ENCODE measurements around the gene GRIPAP1.

The GRIPAP1 gene

DNA sequence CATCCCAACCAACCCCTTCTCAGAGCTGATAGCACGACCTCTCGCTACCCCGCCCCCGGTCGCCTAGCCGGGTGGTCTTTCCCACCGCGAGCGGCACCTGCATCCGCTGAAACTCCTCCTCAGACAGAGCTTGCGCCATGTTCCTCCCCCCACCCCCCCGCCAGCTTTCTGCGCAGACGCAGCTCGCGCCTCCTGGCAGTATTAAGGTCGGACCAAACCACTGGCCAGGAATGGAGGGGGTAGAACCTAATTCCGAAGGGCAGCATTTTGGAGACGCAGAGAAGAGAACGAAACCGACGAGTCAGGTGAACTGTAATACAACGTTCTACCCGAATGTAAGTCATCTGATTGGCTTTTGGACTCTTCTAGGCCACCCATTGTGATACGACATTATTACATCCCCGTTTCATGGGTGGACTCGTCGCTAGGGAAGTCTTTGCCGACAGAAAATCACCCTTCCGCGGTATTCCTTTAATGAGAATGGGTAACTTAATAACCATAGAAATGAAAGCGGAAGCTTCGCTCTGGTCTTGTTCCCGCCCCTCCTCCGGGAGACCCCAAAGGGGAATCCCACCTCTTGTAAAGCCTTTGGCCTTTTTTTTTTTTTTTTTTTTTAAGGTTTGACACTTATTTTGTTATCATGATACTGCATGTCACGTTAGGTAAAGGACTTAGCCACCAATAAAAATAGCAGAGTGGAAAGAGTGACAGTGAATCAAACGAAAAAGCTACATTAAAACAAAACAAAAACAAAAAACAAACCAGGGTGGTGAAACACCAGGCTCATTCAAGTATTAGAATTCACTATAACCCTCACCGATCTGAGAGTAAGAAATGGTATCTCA is at the start of gene GRIPAP1:
GRIPAP1 (minus strand) TSS at position 174 of the 845 bp plus-strand sequence; CDS start at position 139, 35 bp downstream.
- peaks cover 30% of the 10 kb centered on the region for H3K36me3 Mint-ChIP-seq
- H3K27me3 Mint-ChIP-seq, result no peaks in the 10 kb centered on the region
- H3K4me1 Mint-ChIP-seq, result peaks cover 32% of the 10 kb centered on the region
- CTCF ChIA-PET, result interaction anchor here (0.7 kb wide), 2 partner anchors 40 to 104 kb away, joined by 4 to 5 read pairs; no protein-coding TSS in a partner anchor
- peak; percentile 85 for DNase-seq
- no peaks in the 10 kb centered on the region for H3K9me3 Mint-ChIP-seq
- peak within 1 kb of the TSS; percentile 98 for H3K4me3 Mint-ChIP-seq
- peak within 1 kb of the TSS; percentile 91 for H3K27ac Mint-ChIP-seq

GRCh38 chrX:49043987-49044281 is 41.9 kb upstream of the GRIPAP1 start:
- peaks cover 4% of the 10 kb centered on the region for H3K27me3 Mint-ChIP-seq
- H3K9me3 Mint-ChIP-seq, result no peaks in the 10 kb centered on the region
- H3K4me3 Mint-ChIP-seq, result peak overlapping the region; percentile 92
- CTCF ChIA-PET, result interaction anchor here (0.7 to 2.9 kb wide), 5 partner anchors 57 to 146 kb away, joined by 3 to 9 read pairs (median 3); no protein-coding TSS in a partner anchor
- DNase-seq, result no peak
- H3K4me1 Mint-ChIP-seq, result peaks cover 39% of the 10 kb centered on the region
- H3K27ac Mint-ChIP-seq, result peak overlapping the region; percentile 93
- H3K36me3 Mint-ChIP-seq, result peaks cover 11% of the 10 kb centered on the region

GRCh38 chrX:49043220-49043986 is 41.3 kb upstream of the GRIPAP1 start, which contains the start of gene TFE3:
TFE3 (minus strand) TSS chrX:49043357; CDS start chrX:49043226, 131 bp downstream.
- CTCF ChIA-PET, result interaction anchor here (0.7 to 2.9 kb wide), 5 partner anchors 58 to 145 kb away, joined by 3 to 9 read pairs (median 3); no protein-coding TSS in a partner anchor
- Mint-ChIP-seq H3K4me3 (peak within 1 kb of the TSS; percentile 92), H3K9me3 (no peaks in the 10 kb centered on the region), H3K36me3 (peaks cover 15% of the 10 kb centered on the region), H3K27ac (peak within 1 kb of the TSS; percentile 93), H3K27me3 (peaks cover 4% of the 10 kb centered on the region), H3K4me1 (peaks cover 45% of the 10 kb centered on the region)
- DNase-seq, result peak; percentile 97

DNA sequence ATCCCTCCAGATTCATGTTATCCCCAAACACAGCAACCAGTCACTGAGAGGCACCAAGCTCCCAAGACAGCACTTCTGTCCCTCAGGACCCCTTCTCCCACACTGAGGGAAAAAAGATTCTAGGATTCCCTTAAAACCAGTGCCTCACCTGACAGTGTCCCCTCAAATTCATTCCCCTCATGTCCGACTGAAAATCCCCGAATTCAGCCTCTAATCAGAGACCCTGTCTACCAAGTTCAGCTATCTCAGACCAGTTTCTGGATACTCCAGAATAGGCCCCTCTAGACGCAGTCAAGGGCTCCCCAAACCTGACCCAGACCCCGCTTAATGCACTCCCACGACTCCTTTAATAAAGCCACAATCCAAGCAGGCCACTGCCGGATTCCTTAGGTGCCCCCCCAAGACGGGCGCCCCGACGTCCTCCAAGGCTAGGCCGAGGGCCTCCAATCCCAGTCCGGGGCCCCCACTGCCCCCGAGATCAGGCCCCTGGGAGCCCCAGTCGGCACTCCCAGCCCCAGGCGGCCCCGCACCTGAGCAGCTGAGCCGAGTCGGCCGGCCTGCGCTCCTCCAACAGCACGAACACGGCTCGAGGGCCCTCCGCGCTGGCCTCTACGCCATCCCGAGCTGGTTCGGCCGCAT is 40.6 kb upstream of the GRIPAP1 start:
- Mint-ChIP-seq H3K27me3 (peaks cover 4% of the 10 kb centered on the region), H3K4me3 (peak overlapping the region; percentile 92), H3K4me1 (peaks cover 47% of the 10 kb centered on the region), H3K27ac (peak overlapping the region; percentile 93), H3K9me3 (no peaks in the 10 kb centered on the region), H3K36me3 (peaks cover 18% of the 10 kb centered on the region)
- no peak for DNase-seq
- CTCF ChIA-PET, result interaction anchor here (0.5 to 2.9 kb wide), 4 partner anchors 40 to 105 kb away, joined by 3 to 9 read pairs (median 4); no protein-coding TSS in a partner anchor

DNA sequence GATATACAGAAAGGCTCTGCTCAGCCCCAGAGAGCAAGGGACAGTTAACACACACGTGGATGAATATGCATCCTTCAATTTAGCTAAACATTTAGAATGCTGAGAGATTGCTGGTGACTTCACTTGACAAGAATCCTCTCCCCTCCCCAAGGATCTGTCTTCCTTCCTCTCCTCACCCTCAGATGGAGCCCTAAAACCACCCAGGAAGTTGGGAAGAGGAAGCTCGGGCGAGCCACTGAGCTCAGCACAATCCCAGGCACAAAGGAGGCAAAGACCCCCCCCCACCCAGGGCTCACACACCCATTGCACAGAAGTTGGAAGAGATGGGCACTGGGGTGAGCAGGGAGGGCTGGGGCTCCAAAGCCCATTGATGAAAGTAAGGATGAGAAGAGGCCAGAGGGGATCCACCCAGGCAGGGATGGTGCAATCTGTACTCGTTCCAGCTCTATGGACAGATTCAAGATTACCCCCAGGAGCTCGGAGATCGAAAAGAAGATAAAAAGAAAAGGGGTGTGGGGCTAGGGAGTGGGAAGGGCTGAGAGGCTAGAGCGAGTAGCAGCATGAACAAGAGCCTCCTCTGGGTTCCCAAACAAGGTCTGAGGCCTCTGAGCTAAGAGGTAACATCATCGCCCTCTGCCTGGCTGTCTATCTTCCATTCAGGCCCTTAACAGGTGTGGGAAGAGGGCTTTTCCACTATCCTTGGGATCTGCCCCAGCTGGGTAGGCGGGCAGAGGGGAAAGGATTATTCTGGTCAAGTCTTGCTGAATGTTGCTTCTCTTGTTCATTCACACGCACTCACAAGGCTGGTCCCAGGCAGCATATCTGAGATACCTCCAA is 39.9 kb upstream of the GRIPAP1 start:
- Mint-ChIP-seq H3K9me3 (no peaks in the 10 kb centered on the region), H3K36me3 (peaks cover 19% of the 10 kb centered on the region), H3K27ac (peak overlapping the region; percentile 93), H3K4me1 (peaks cover 48% of the 10 kb centered on the region), H3K4me3 (peak overlapping the region; percentile 92), H3K27me3 (no peaks in the 10 kb centered on the region)
- CTCF ChIA-PET, result interaction anchor here (0.5 to 2.9 kb wide), 3 partner anchors 39 to 105 kb away, joined by 3 to 9 read pairs (median 5); no protein-coding TSS in a partner anchor
- DNase-seq, result peak; percentile 29

DNA sequence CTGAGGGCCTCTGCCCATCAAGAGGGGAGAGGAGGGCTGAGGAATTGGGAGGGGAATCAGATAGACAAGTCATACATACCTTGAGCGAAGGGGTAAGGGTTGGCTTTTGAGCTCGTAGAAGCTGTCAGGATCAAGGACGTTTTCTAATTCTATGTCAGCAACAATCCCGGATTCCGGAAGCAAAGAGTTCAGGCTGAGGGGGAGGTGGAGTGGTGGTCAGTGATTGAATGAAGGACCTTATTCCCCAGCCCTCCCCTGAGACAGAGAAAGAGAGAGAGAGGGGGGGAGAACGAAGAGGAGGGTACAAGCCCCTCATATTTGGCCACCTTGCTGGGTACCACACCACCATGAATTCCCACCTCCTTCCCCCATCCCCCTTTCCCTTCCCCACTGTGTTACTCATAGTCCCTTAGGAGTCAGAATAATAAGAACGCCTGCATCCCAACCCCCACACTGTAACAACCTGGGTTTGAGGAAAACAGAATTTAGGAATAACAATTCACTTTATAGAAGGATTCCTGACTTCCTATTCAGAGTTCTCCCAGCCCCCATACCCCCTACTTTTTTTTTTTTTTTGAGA is 38.4 kb upstream of the GRIPAP1 start:
- peaks cover 19% of the 10 kb centered on the region for H3K36me3 Mint-ChIP-seq
- no peak for DNase-seq
- peak overlapping the region; percentile 86 for H3K27ac Mint-ChIP-seq
- no peaks in the 10 kb centered on the region for H3K9me3 Mint-ChIP-seq
- H3K4me3 Mint-ChIP-seq, result peak overlapping the region; percentile 47
- no peaks in the 10 kb centered on the region for H3K27me3 Mint-ChIP-seq
- CTCF ChIA-PET, result interaction anchor here (0.8 kb wide), 1 partner anchor 87 kb away, joined by 4 read pairs; no protein-coding TSS in a partner anchor
- peaks cover 48% of the 10 kb centered on the region for H3K4me1 Mint-ChIP-seq

DNA sequence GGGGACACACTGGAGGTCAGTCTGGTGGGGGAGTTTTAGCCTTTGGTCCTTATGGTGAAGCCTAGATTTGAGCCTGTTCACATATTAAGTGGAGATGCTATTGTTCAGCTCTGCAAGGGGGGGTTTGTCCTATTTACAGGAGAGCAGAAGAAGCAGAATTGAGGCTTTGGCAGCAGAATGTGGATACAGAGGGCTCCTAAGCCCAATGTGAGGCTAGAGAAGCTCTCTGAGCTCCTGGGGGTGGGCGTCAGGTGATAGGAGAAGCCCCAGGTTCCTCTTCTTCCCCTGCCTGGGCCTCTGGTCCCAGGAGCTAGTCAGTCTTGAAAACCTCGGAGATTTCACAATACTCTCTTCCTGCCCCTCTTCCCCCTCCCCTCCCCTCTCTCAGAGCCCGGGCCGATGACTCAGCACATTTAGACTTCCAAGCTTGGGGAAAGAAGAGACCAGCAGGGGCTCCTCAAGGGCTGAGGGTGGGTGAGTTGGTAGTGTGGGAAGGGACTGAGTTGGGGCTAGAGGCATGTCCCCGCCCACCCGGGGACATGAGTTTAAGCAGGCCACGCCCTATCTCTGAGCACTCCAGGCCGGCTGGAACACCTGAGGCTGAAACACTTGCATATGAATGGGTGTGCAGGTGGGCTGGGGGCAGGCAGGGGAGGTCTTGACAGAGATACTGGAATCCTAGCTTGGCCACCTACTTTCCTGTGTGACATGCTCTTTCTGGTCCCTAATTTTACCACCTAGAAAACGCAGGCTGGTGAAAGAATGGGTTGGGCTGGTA is 37.7 kb upstream of the GRIPAP1 start:
- Mint-ChIP-seq H3K9me3 (no peaks in the 10 kb centered on the region), H3K4me1 (peaks cover 48% of the 10 kb centered on the region), H3K27ac (peak overlapping the region; percentile 86), H3K4me3 (peak overlapping the region; percentile 47), H3K36me3 (peaks cover 20% of the 10 kb centered on the region), H3K27me3 (no peaks in the 10 kb centered on the region)
- CTCF ChIA-PET, result interaction anchor here (0.8 to 1.1 kb wide), 3 partner anchors 11 to 278 kb away, joined by 3 to 4 read pairs (median 3); partner anchors contain the start of gene GLOD5
- peak; percentile 61 for DNase-seq

DNA sequence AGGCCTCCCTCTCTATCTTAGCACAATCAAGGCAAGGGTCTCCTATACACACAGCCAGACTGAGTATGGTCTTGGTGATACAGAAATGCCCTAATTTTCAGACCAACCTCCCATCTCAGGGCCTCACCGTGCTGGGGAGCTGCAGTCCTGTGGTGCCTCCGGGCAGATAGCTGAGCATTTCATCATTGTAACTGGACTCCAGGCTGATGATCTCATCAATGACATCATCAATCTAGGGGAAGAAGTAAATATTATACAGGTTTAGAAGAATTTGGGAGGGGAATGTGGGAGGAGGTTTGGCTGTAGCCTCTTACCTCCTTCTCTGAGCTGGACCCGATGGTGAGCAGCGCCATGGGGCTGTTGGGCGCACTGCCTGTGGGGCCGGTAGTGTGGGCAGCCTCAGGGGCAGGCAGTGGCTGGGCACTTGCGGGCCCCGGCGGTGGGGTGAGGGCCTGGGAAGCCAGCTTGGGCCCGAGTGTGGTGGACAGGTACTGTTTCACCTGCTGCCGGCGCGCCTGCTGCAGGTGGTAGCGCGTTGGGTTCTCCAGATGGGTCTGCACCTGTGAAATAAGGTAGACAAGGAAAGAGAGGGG is 35.9 kb upstream of the GRIPAP1 start:
- H3K36me3 Mint-ChIP-seq, result peaks cover 34% of the 10 kb centered on the region
- H3K9me3 Mint-ChIP-seq, result no peaks in the 10 kb centered on the region
- H3K4me3 Mint-ChIP-seq, result no peak overlapping the region
- no peak overlapping the region for H3K27ac Mint-ChIP-seq
- CTCF ChIA-PET, result no interaction called here
- no peak for DNase-seq
- no peaks in the 10 kb centered on the region for H3K27me3 Mint-ChIP-seq
- peaks cover 40% of the 10 kb centered on the region for H3K4me1 Mint-ChIP-seq

- no peak for DNase-seq
- Mint-ChIP-seq H3K9me3 (no peaks in the 10 kb centered on the region), H3K27me3 (no peaks in the 10 kb centered on the region), H3K4me1 (peaks cover 2% of the 10 kb centered on the region), H3K36me3 (peaks cover 28% of the 10 kb centered on the region), H3K4me3 (no peak overlapping the region), H3K27ac (no peak overlapping the region)
- CTCF ChIA-PET, result no interaction called here
These were observed 28.2 kb upstream of the GRIPAP1 start for GRCh38 chrX:49030283-49030682.

DNA sequence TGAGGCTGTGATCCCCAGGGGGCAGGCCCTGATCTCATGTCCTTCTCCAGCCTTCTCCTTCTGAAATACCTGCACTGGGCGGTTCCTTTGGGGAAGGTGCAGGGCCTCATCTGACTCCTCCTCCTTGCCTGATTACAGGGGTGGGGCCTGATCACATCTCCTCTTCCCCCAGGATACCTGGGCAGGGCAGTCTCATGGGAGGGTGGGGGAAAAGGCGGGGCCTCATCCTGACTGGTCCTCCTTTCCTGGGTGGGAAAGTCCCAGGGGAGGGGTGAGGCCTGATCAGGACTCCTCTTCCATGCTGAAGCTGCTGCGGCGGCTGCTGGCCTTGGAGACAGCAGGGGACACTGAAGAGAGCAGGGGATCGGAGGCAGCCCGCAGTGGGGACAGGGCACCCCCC is 27.8 kb upstream of the GRIPAP1 start:
- Mint-ChIP-seq H3K4me3 (no peak overlapping the region), H3K9me3 (no peaks in the 10 kb centered on the region), H3K27ac (no peak overlapping the region), H3K27me3 (no peaks in the 10 kb centered on the region), H3K36me3 (peaks cover 28% of the 10 kb centered on the region), H3K4me1 (peaks cover 2% of the 10 kb centered on the region)
- DNase-seq, result no peak
- CTCF ChIA-PET, result no interaction called here

DNA sequence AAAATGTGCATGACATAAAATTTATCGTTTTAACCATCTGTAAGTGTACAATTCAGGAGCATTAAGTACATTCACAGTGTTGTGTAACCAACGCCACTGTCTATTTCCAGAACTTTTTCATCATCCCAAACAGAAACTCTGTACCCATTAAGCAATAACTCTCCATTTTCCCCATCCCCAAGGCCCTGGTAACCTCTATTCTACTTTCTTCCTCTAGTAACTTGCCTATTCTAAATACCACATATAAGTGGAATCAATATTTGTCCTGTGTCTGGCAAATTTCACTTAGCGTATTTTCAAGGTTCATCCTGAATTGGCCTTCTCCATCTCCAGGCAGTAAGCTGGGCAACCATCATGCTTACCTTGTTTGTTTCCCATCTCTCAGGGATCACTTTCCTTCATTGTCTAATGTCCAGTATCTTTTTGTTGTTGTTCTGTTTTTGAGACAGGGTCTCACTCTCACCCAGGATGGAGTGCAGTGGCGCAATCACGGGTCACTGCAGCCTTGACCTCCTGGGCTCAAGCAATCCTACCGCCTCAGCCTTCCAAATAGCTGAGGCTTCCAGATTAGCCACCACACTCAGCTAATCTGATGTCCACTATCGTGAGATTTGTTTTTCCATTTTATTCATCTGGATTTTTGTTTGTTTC is 17.7 kb upstream of the GRIPAP1 start:
- Mint-ChIP-seq H3K9me3 (no peaks in the 10 kb centered on the region), H3K27me3 (no peaks in the 10 kb centered on the region), H3K4me3 (no peak overlapping the region), H3K36me3 (peaks cover 5% of the 10 kb centered on the region), H3K4me1 (no peaks in the 10 kb centered on the region), H3K27ac (no peak overlapping the region)
- no peak for DNase-seq
- CTCF ChIA-PET, result no interaction called here

DNA sequence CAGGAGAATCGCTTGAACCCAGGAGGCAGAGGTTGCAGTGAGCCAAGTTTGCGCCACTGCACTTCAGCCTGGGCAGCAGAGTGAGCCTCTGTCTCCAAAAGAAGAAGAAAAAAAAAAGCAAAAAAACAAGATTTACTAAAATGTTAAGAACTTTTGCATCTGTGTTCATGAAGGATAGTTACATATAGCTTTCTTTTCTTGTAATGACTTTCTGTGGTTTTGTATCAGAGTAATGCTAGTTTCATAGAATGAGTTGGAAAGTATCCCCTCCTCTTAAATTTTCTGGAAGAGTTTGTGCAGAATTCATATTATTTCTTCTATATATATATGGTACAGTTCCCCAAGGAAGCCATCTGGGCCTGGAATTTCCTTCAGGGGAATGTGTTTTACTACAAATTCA is 17.0 kb upstream of the GRIPAP1 start:
- Mint-ChIP-seq H3K9me3 (no peaks in the 10 kb centered on the region), H3K27me3 (no peaks in the 10 kb centered on the region), H3K36me3 (no peaks in the 10 kb centered on the region), H3K4me1 (no peaks in the 10 kb centered on the region), H3K27ac (no peak overlapping the region), H3K4me3 (no peak overlapping the region)
- CTCF ChIA-PET, result no interaction called here
- no peak for DNase-seq
